ENCODE results near the gene CUBN. TPM values are rescaled to one million over a fixed set of nuclear protein-coding genes. Genes with fewer than 3 reads are reported as not detected.

CUBN gene
- total and polyA plus RNA-seq, 10 of the 15 experiments (the other 5 are each of a cell fraction or from before 2014, with no cell fraction given) = under 0.01 to 0.14 (median 0.02) TPM; not detected in 6

GRCh38 chr10:16931930-16932329 is 197.7 kb downstream of the CUBN start (continued):
- TF ChIP-seq ZNF687 (IDR thresholded peaks at IDR 0.05) = no peak
- no peak for TF ChIP-seq USF2 (IDR thresholded peaks at IDR 0.05; ENCODE audit: borderline replicate concordance, low read depth, low read length)
- TF ChIP-seq CUX1 (IDR thresholded peaks at IDR 0.05; ENCODE audit: insufficient replicate concordance, low read depth, low read length) = no peak
- TF ChIP-seq CEBPZ (IDR thresholded peaks at IDR 0.05; ENCODE audit: low read depth, low read length) = no peak
- no peak for TF ChIP-seq CREM (IDR thresholded peaks at IDR 0.05; ENCODE audit: low read depth)

Data from GM12878 (cell line).